A204.1 (cell line): ENCODE results near the gene TM4SF18.
A peak's percentile ranks its signal among the peaks of the same experiment; 100 is the strongest.
"Not testable (repeated sequence)": the region's sequence is repeated elsewhere in the genome, so short reads cannot be mapped to it uniquely, and the experiment has no call there.

Experiments used
- FAIRE-seq: peaks from 2 replicates; lab custom pipeline; 2012; peaks lifted over from hg19 to GRCh38; lab: Jason Lieb, UNC

Gene TM4SF18

GRCh38 chr3:149368674-149369497 lies 35.5 kb upstream of the TM4SF18 start:
- FAIRE-seq, result no peak

- peak; percentile 95 for FAIRE-seq
Observed at GRCh38 chr3:149368201-149368673, 34.8 kb upstream of the TM4SF18 start.

DNA sequence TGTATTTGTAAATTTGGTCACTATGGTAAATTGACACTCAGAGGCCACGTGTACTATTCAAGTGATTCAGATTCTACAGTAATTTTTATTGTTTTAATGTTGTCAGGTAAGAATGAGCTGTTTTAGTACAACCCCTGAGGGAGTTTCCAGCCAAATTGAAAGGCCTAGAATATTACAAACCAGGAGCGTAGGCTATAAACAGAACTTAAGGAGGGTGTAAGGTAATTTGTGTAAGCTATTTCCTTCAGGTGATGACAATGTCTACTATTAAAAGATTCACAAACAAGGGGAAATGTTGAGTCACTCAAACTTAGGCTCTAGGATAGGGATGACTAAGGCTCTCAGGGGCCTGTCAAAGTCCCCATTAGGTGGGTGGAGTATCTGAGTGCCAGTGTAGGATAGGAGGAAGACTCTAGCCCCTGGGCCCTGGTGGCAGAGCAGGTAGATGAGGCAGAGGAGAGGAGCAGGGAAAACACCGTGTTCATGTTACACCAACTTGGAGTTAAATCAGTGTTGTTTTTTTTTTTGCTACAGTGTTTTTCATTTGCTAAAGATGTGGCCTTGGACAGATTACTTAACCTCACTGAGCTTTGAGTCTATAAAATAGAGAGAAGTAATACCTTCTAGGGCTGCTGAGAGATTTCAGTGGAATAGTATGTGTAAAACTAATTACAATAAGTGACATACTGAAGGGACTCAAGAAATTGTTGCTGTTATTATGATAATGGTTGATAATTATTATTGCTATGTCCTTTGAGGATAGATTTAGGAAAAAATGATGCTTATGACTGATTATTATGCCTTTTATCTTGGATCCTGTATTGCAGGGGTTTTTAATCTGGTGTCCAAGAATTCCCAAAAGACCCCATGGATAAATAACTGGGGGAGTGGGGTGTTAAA lies 33.8 kb upstream of the TM4SF18 start:
- peak; percentile 90 for FAIRE-seq

- FAIRE-seq, result no peak
Observed at GRCh38 chr3:149366031-149366430, 32.6 kb upstream of the TM4SF18 start.

DNA sequence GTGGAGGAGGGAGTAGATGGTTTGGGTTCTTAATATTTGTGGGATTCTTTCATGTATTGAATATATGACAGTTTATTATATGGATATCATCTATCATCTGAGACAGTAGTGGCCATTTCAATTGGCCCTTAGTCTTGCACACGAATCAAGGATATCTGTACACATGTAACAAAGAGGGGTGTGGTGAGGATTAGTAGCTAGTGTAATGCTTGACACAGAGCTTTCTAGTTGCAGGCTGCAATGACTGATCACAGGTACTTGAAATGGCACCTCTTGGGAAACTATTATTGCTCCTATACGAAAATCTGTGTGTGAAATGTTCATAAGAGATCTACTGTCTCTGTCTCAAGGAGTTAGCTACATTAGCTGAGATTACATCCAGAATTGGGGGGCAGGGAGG lies 31.2 kb upstream of the TM4SF18 start:
- FAIRE-seq, result no peak

- no peak for FAIRE-seq
Observed at GRCh38 chr3:149363053-149363452, 29.6 kb upstream of the TM4SF18 start.

GRCh38 chr3:149362366-149362765 lies 28.9 kb upstream of the TM4SF18 start:
- no peak for FAIRE-seq

DNA sequence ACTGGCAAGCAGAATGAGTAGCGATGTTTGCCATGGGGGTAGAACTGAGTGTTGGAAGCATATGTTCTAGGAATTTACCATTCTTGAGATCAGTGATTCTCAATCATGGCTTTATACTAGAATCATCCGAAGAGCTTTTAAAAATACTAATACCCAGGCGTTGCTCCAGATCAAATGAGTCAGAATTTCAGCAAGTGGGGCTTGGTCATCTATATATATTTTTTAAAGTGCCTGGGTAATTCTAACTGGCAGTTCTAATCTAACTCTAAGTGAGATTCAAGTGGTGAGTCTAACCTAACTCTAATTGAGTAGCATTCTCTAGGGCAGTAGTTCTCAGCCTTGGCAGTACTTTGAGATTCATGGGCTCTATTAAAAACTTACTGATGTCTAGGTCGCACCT lies 23.2 kb upstream of the TM4SF18 start:
- FAIRE-seq, result no peak

DNA sequence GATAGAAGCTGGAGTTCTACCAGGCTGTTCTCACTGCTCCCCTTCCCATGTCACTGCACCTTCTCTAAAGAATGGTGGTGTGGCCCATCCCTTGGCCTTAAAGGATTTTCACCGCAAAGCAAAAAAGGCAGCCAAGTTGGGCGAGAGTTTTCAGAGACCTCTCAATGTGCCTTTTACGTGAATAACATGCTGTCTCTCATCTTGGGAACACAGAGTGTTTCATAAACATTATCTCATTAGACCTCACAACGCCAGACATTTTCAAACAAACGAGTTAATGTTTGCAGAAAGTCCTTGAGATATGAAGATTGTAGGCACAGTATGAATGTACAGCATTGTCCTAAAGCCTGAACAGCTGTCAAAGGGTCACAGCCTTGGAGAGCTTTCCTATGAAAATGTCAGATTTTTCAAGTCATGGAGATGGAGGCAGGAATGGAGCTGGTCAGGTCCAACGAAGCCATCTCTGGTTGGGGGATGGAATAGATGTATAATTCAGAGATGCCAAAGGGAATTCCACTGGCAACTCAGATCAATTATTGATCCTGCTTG lies 22.7 kb upstream of the TM4SF18 start:
- FAIRE-seq, result no peak

GRCh38 chr3:149353581-149354184 lies 20.2 kb upstream of the TM4SF18 start:
- no peak for FAIRE-seq

DNA sequence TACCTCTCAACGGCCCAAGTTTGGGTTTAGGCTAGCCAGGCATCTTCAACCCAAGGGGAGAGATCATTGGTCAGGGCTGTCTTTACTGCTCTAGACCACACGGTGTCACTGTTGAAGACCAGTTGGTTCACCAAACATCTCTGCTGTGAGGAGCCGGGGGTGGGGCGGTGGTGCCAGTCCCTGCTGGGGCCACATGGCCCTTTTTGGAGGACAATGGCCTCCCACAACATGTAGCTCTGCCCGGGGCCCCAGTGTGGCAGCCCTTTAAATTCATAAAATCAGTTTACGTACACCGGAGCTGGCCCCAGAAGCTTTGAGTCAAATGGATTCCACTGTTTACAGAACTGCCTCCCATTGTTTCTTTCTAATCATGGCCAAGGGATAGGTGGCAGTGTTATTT lies 19.1 kb upstream of the TM4SF18 start:
- peak; percentile 97 for FAIRE-seq

DNA sequence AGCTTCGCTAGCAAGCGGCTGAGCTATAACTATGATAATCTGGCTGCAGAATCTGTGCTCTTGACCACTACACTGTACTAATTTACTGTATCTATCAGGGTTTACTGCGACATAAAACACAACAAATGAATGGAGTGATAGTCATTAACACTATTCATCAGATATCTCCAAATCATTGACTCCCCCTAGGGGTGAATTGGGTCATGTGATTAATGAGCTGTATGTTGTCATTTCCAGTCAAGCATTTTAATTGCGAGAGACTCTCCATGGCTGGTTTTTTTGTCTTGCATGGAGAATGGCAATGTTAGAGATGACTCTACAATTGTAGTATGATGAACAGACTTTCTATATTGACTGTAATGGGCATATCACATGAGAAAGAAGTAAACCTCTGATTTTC lies 10.5 kb upstream of the TM4SF18 start:
- no peak for FAIRE-seq

- peak; percentile 9 for FAIRE-seq
Observed at GRCh38 chr3:149342413-149343380, 9.3 kb upstream of the TM4SF18 start.

GRCh38 chr3:149340310-149340933 lies 7.0 kb upstream of the TM4SF18 start:
- FAIRE-seq, result peak; percentile 100

DNA sequence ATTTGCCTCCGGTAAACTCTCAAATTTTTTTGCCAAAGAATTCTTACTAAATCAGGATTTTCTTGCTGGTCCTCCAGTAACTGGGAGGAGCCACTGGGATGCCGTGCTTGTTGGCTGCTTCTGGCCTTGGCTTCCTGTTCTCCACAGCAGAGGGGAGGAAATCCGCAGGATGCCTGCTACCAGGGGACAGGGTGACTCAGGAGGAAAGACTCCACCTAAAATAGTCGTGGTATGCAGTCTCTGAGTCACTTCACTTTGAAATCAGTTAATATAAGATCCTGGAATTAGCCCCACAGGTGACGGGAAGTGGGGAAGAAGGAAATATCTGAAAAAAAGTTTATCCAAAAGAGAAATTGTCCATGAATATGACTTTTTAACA lies 6.5 kb upstream of the TM4SF18 start:
- FAIRE-seq, result no peak

GRCh38 chr3:149337486-149337885 lies 4.0 kb upstream of the TM4SF18 start:
- not testable (repeated sequence) for FAIRE-seq

- FAIRE-seq, result peak; percentile 46
Observed at GRCh38 chr3:149336925-149337324, 3.5 kb upstream of the TM4SF18 start.

DNA sequence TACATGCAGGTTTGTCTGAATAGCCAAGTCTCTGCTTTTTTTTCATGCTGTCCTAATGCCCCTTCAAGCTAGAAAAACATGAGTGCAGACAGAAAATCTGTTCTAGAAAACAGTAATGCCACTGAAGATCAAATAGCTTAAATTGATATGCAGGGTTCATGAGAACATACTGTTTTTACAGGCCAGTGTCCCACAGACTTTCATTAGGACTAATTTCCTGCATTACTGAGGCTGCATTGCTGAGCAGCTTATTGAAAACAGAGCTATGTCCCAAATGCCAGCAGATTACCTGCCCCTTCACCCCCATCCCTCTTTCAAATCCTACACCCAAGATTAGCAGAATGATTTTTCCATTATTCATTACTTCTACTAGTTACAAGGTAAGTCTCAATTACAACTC lies 665 bp downstream of the TM4SF18 start:
- FAIRE-seq, result no peak

GRCh38 chr3:149332227-149332765 lies 1.1 kb downstream of the TM4SF18 start:
- no peak for FAIRE-seq

GRCh38 chr3:149331396-149331795 lies 2.0 kb downstream of the TM4SF18 start:
- FAIRE-seq, result no peak
